Measurements from ENCODE around the gene GTF2H4. TPM values are rescaled to one million over a fixed set of nuclear protein-coding genes. Genes with fewer than 3 reads are reported as not detected.
A peak's percentile ranks its signal among the peaks of the same experiment; 100 is the strongest.

GTF2H4 gene
- total and polyA plus RNA-seq, 8 donors, result 9.4 to 45.8 (median 16.5) TPM

DNA sequence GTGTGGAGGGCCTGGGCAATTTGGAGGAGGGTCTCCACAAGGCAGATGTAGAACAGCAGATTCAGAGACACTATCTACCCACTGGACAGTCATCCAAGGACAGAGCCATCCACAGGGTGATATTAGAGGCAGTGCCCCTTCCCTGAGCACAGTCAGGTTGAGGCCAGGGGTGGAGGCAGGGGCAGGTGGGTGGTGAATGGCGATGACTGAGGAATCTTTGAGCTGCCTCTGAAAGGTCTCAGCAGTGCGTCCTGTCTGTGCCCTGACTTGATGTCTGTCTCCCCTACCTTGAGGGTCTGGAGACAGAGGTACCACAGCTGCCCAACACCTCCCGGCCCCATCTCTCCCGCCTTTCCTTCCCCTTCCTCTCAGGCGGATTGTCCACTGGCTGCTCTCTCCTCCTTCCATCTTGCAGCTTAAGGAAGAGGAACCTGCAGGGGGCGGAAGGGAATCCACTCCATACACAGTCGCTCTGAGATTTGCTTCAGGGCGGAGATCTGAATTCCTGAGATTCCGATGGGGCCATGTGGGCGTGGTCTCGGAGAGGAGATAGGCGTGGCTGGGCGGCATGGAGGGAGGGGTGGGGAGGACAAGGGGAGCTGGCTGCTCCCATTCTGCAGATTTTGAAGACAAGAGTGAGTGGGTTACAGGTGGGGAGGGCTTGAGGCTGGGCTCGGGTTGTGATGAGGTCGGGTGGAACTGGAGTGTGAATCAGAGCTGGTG, 34.5 kb downstream of the GTF2H4 start:
- Histone ChIP-seq H3K9me3 (no peaks in the 10 kb centered on the region), H3K4me1 (no peaks in the 10 kb centered on the region), H3K36me3 (no peaks in the 10 kb centered on the region), H3K4me3 (no peak overlapping the region), H3K27ac (no peak overlapping the region), H3K27me3 (no peaks in the 10 kb centered on the region)
- TF ChIP-seq, protein P1, sequence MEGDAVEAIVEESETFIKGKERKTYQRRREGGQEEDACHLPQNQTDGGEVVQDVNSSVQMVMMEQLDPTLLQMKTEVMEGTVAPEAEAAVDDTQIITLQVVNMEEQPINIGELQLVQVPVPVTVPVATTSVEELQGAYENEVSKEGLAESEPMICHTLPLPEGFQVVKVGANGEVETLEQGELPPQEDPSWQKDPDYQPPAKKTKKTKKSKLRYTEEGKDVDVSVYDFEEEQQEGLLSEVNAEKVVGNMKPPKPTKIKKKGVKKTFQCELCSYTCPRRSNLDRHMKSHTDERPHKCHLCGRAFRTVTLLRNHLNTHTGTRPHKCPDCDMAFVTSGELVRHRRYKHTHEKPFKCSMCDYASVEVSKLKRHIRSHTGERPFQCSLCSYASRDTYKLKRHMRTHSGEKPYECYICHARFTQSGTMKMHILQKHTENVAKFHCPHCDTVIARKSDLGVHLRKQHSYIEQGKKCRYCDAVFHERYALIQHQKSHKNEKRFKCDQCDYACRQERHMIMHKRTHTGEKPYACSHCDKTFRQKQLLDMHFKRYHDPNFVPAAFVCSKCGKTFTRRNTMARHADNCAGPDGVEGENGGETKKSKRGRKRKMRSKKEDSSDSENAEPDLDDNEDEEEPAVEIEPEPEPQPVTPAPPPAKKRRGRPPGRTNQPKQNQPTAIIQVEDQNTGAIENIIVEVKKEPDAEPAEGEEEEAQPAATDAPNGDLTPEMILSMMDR (IDR thresholded peaks at IDR 0.05), result peak in 1 of 4 donors; percentile 18
- ATAC-seq (peak; percentile 78 to 91 (median 82)), FAIRE-seq (no peak), DNase-seq (peak in 5 of 6 donors; percentile 60 to 82 (median 73))
- WGBS, 2 donors, result 12 to 14% methylated on average over 14 to 15 of the region's 15 CpGs
- intact Hi-C loops (cut with DNase I), result no loop called here

DNA sequence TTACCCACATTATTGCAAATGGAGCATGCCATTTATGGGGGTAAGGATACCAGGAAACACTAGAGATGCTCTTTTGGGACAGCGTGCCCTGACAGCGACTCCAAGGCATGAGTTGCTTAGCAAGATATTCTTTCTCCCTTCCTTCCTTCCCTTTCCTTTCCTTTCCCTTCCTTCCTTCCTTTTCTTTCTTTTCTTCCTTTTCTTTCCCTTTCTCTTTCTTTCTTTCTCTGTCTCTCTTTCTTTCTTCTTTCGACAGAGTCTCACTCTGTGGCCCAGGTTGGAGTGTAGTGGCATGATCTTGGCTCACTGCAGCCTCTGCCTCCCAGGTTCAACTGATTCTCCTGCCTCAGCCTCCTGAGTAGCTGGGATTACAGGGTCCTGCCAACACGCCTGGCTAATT, 36.0 kb downstream of the GTF2H4 start:
- 79 to 94% methylated on average over 4 of the region's 4 CpGs for WGBS, 2 donors
- Histone ChIP-seq H3K4me3 (no peak overlapping the region), H3K4me1 (no peaks in the 10 kb centered on the region), H3K27me3 (no peaks in the 10 kb centered on the region), H3K9me3 (no peaks in the 10 kb centered on the region), H3K36me3 (no peaks in the 10 kb centered on the region), H3K27ac (no peak overlapping the region)
- intact Hi-C loops (cut with DNase I), result no loop called here
- TF ChIP-seq, protein P1 (IDR thresholded peaks at IDR 0.05), result no peak
- FAIRE-seq, result no peak
- no peak for DNase-seq
- ATAC-seq, result no peak

DNA sequence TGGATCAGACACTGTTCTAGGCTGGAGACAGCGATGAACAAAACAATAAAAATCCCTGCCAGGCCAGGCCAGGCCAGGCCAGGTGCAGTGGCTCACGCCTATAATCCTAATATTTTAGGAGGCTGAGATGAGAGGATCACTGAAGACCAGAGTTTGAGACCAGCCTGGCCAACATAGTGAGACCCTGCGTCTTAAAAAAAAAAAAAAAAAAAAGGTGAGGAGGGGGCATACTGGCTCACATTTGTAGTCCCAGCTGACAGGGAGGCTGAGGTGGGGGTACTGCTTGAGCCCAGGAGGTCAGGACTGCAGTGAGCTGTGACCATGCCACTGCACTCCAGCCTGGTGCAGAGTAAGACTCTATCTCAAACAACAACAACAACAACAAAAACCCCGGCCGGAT, 37.3 kb downstream of the GTF2H4 start:
- Histone ChIP-seq H3K4me1 (no peaks in the 10 kb centered on the region), H3K9me3 (no peaks in the 10 kb centered on the region), H3K27ac (no peak overlapping the region), H3K27me3 (no peaks in the 10 kb centered on the region), H3K4me3 (no peak overlapping the region), H3K36me3 (no peaks in the 10 kb centered on the region)
- TF ChIP-seq, protein P1 (IDR thresholded peaks at IDR 0.05), result no peak
- ATAC-seq, result no peak
- no peak for DNase-seq
- intact Hi-C loops (cut with DNase I), result no loop called here
- no peak for FAIRE-seq
- WGBS, 2 donors, result 73 to 91% methylated on average over 5 of the region's 5 CpGs

DNA sequence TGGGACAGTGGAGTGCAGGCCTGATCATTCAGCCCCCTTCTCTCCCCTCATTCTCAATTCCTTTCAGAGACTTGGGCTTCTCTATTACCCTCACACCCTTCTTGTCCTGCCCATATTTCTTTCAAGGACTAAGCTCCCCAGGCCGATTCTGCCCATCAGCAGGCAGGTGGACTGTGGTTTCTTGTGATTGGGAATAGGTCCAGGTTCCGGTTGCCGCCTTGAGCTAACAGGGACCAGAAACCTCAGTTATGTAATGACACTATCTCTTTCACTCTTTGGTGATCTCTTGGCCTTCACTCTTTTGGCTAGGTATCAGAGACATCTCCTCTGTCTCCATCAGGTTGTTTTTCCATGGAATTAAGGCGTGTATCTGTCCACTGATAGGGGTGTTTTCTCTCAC, 39.2 kb downstream of the GTF2H4 start:
- H3K36me3 ChIP-seq, result no peaks in the 10 kb centered on the region
- no peaks in the 10 kb centered on the region for H3K9me3 ChIP-seq
- intact Hi-C loops (cut with DNase I), result no loop called here
- TF ChIP-seq, protein P1 (IDR thresholded peaks at IDR 0.05), result no peak
- no peak overlapping the region for H3K27ac ChIP-seq
- DNase-seq (no peak), ATAC-seq (no peak), FAIRE-seq (no peak)
- no peak overlapping the region for H3K4me3 ChIP-seq
- H3K27me3 ChIP-seq, result no peaks in the 10 kb centered on the region
- H3K4me1 ChIP-seq, result no peaks in the 10 kb centered on the region
- WGBS, 2 donors, result 58 to 63% methylated on average over 4 of the region's 4 CpGs

DNA sequence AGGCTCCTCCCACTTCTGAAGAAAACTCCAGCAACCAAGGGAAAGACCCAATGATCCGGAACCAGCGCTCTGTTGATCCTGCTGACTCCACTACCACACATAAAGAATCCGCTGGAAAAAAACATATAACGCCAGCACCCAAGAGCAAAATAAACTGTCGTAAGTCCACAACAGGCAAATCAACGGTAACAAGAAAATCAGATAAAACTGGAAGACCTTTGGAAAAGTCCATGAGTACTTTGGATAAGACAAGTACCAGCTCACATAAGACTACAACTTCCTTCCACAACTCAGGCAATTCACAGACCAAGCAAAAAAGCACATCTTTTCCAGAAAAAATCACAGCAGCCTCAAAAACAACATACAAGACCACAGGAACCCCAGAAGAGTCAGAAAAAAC, 40.8 kb downstream of the GTF2H4 start:
- H3K27me3 ChIP-seq, result no peaks in the 10 kb centered on the region
- no peak overlapping the region for H3K4me3 ChIP-seq
- no peaks in the 10 kb centered on the region for H3K36me3 ChIP-seq
- no peaks in the 10 kb centered on the region for H3K9me3 ChIP-seq
- DNase-seq (no peak), ATAC-seq (no peak), FAIRE-seq (no peak)
- TF ChIP-seq, protein P1 (IDR thresholded peaks at IDR 0.05), result no peak
- no peaks in the 10 kb centered on the region for H3K4me1 ChIP-seq
- no peak overlapping the region for H3K27ac ChIP-seq
- WGBS, 2 donors, result 90 to 93% methylated on average over 6 of the region's 6 CpGs
- intact Hi-C loops (cut with DNase I), result no loop called here

All from pancreas (tissue), 10 donors.